Globus pallidus (tissue), 1 donor: Measurements from ENCODE around the gene DGUOK.
"Not testable (repeated sequence)": the region's sequence is repeated elsewhere in the genome, so short reads cannot be mapped to it uniquely, and the experiment has no call there.

Experiments used
- DNase-seq: peaks from one replicate; pipeline ENCODE4 v3.0.0-alpha.2; 2015; ENCODE audit warnings: low spot score

DGUOK gene

GRCh38 chr2:73920577-73921545, 5.8 kb upstream of the DGUOK start:
- DNase-seq: no peak

GRCh38 chr2:73921581-73921980, 5.1 kb upstream of the DGUOK start:
- DNase-seq: no peak

GRCh38 chr2:73922681-73923080, 4.0 kb upstream of the DGUOK start:
- no peak for DNase-seq

- DNase-seq: no peak
Measured at GRCh38 chr2:73925033-73925704, 1.5 kb upstream of the DGUOK start.

GRCh38 chr2:73925853-73926492, 707 bp upstream of the DGUOK start:
- DNase-seq: no peak

- no peak for DNase-seq
Measured at GRCh38 chr2:73927344-73927743, 664 bp downstream of the DGUOK start.

GRCh38 chr2:73928963-73929347, 2.3 kb downstream of the DGUOK start:
- no peak for DNase-seq

- no peak for DNase-seq
Measured at GRCh38 chr2:73930386-73930785, 3.7 kb downstream of the DGUOK start.

- DNase-seq: no peak
Measured at GRCh38 chr2:73931531-73932500, 5.1 kb downstream of the DGUOK start.

- no peak for DNase-seq
Measured at GRCh38 chr2:73933194-73933593, 6.5 kb downstream of the DGUOK start.

- DNase-seq: no peak
Measured at GRCh38 chr2:73935641-73936040, 9.0 kb downstream of the DGUOK start.

GRCh38 chr2:73937103-73937885, 10.6 kb downstream of the DGUOK start:
- DNase-seq: no peak

GRCh38 chr2:73937899-73938298, 11.2 kb downstream of the DGUOK start:
- no peak for DNase-seq

GRCh38 chr2:73938718-73939352, 12.2 kb downstream of the DGUOK start:
- no peak for DNase-seq

- DNase-seq: no peak
Measured at GRCh38 chr2:73939419-73939818, 12.7 kb downstream of the DGUOK start.

- DNase-seq: not testable (repeated sequence)
Measured at GRCh38 chr2:73940066-73940465, 13.4 kb downstream of the DGUOK start.

- no peak for DNase-seq
Measured at GRCh38 chr2:73942664-73943063, 16.0 kb downstream of the DGUOK start.

- DNase-seq: no peak
Measured at GRCh38 chr2:73944714-73945113, 18.0 kb downstream of the DGUOK start.

GRCh38 chr2:73946215-73946614, 19.5 kb downstream of the DGUOK start:
- DNase-seq: no peak

- no peak for DNase-seq
Measured at GRCh38 chr2:73946666-73947065, 20.0 kb downstream of the DGUOK start.
